Measurements from ENCODE around the gene THY1.

THY1 gene
- 0 to 0.09 (median 0) reads per million in 3 donors for total RNA-seq

DNA sequence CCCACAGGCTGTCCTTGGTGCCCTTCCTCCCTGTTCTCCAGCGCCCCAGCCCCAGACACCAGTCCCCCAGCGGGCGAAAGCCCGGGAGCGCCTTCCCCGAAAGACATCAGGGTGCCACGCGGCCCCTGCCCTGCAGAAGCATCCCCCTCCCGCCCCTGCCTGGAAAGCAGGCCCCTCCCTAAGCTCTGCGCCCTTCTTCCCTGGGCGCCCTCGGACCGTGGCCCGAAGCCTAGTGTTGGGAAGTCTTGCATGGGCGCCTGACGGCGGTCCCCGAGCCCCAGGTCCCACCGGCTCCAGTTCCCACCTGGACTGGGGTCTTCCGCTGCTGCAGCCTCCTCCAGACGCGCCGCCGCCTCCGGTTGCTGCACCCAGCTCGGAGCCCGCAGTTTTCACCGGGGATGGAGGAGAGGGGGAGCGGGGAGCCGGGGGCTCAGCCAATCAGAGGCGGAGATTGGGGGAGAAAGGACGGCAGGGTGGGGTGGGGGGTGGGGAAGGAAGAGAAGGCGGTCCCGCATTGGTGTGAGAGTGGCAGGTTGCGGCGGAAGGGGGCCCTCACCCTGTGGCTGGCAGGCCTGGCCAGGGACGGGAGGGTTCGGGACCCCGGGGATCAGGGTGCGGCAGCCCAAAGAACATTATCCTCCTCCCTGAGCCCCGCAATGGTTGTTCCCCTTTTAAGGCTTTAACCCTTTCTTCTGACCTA lies at the start of gene THY1:
THY1 (minus strand) TSS at position 364 of the 700 bp plus-strand sequence. CDS start 2,267 bp downstream, outside the sequence.
- no peak within 1 kb of the TSS for H3K27ac ChIP-seq (ENCODE audit: insufficient read depth, low read length, poor library complexity, severe bottlenecking)
- peak within 1 kb of the TSS; percentile 46 for H3K4me3 ChIP-seq (ENCODE audit: insufficient read depth, low read depth, low read length, poor library complexity, severe bottlenecking)
- no peaks in the 10 kb centered on the region for H3K9me3 ChIP-seq (ENCODE audit: control insufficient read depth, low read length)
- peaks cover 10% of the 10 kb centered on the region for H3K27me3 ChIP-seq (replicated peaks; ENCODE audit: control insufficient read depth, insufficient read depth, low read length, poor library complexity, severe bottlenecking)
- DNase-seq = no peak
- H3K4me1 ChIP-seq (ENCODE audit: control insufficient read depth, insufficient read depth, low read length, poor library complexity, severe bottlenecking) = peaks cover 21% of the 10 kb centered on the region
- no peaks in the 10 kb centered on the region for H3K36me3 ChIP-seq (ENCODE audit: control insufficient read depth, insufficient read depth, low read length)

DNA sequence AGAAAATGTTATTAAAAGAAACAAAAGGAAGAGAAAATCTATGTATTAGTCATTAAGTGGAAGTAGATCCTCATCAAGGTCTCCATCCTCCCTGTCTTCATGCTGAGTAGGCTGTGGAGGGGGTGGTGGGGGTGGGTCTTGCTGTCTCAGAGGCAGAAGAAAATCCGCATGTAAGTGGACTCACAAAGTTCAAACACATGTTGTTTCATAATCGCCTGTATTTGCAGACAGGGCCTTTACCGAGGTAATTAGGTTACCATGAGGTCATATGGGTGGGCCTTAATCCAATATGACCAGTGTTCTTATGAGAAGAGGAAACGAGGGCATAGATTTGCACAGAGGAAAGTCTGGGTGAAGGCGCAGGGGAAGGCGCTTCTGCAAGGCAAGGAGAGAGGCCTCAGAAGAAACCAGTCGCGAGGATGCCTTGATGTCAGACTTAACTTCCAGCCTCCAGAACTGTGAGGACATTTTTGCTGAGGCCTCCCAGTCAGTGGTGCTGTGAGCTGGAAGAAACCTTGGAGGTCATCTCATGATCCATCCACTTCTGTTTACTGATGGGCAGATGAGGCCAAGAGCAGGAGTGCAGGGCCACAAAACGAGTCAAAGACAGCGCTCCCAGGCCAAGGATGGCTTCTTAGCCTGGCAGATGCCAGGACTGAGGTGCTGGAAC lies 49.3 kb upstream of the THY1 start:
- no peaks in the 10 kb centered on the region for H3K9me3 ChIP-seq (ENCODE audit: control insufficient read depth, low read length)
- no peak for DNase-seq
- no peaks in the 10 kb centered on the region for H3K4me1 ChIP-seq (ENCODE audit: control insufficient read depth, insufficient read depth, low read length, poor library complexity, severe bottlenecking)
- H3K36me3 ChIP-seq (ENCODE audit: control insufficient read depth, insufficient read depth, low read length) = no peaks in the 10 kb centered on the region
- H3K4me3 ChIP-seq (ENCODE audit: insufficient read depth, low read depth, low read length, poor library complexity, severe bottlenecking) = no peak overlapping the region
- no peaks in the 10 kb centered on the region for H3K27me3 ChIP-seq (replicated peaks; ENCODE audit: control insufficient read depth, insufficient read depth, low read length, poor library complexity, severe bottlenecking)
- H3K27ac ChIP-seq (ENCODE audit: insufficient read depth, low read length, poor library complexity, severe bottlenecking) = no peak overlapping the region

DNA sequence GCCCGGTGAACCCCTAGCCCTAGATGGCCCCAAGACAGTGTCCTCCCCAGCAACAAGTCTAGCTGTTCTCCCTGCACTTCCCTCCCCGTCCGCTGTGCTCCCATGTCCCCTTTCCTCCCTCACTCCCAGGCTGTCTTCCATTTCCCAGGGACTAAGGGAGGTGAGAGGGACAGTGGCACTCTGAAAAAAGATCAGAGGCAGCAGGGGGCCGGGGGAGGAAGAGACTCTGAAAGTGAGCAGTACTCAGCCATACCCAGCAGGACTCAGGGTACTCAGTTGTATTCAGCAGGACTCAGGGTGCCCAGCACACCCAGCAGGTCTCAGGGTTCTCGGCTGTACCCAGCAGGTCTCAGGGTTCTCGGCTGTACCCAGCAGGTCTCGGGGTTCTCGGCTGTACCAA lies 48.4 kb upstream of the THY1 start:
- Histone ChIP-seq H3K9me3 (ENCODE audit: control insufficient read depth, low read length) (no peaks in the 10 kb centered on the region), H3K27me3 (replicated peaks; ENCODE audit: control insufficient read depth, insufficient read depth, low read length, poor library complexity, severe bottlenecking) (no peaks in the 10 kb centered on the region), H3K4me1 (ENCODE audit: control insufficient read depth, insufficient read depth, low read length, poor library complexity, severe bottlenecking) (no peaks in the 10 kb centered on the region), H3K36me3 (ENCODE audit: control insufficient read depth, insufficient read depth, low read length) (no peaks in the 10 kb centered on the region), H3K27ac (ENCODE audit: insufficient read depth, low read length, poor library complexity, severe bottlenecking) (no peak overlapping the region), H3K4me3 (ENCODE audit: insufficient read depth, low read depth, low read length, poor library complexity, severe bottlenecking) (no peak overlapping the region)
- DNase-seq = no peak

DNA sequence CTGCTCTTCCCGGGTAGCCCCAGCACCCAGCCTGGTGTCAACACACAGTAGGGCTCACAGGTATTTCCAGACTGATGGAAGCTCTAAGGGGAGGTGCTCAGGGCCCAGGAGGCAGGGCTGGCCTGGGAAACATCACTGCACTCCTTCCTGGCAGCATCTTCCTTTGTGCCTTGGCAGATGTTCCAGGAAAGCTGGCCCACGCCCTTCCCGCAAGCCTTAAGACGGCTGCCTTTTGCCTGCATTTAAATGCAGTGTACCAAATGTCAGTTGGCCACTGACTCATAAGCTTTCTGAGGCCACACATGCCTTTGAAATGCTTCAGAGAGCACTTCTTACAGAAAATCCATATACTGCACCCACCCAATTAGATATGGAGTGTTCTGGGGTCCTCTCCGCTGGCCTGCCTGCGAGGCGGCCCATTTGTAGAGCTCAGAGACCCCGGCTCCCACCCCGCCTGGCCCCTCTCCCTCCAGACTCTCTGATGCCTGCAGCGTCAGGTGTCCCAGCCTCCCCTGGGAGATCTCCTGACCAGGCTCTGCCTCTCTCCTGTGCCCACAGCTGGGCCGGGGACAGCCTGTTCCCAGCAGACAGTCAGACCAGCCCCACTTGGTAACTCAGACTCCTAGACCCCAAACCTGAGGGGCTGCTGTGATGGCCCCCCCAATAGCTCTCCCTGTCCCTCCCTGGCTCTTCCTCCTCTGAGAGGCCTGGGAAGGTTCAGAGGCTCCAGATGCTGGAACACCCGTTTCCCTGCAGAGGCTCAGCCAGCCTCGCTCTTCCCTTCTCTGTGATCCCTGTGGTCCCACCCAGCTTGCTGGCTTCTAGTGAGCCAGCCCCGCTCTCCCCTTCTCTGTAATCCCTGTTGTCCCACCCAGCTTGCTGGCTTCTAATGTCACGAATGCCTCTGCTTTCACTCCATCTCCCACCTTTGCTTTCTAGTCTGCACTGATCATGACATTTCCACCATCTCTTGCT lies 47.6 kb upstream of the THY1 start:
- no peaks in the 10 kb centered on the region for H3K4me1 ChIP-seq (ENCODE audit: control insufficient read depth, insufficient read depth, low read length, poor library complexity, severe bottlenecking)
- no peak overlapping the region for H3K4me3 ChIP-seq (ENCODE audit: insufficient read depth, low read depth, low read length, poor library complexity, severe bottlenecking)
- H3K9me3 ChIP-seq (ENCODE audit: control insufficient read depth, low read length) = no peaks in the 10 kb centered on the region
- no peak for DNase-seq
- H3K27ac ChIP-seq (ENCODE audit: insufficient read depth, low read length, poor library complexity, severe bottlenecking) = no peak overlapping the region
- H3K27me3 ChIP-seq (replicated peaks; ENCODE audit: control insufficient read depth, insufficient read depth, low read length, poor library complexity, severe bottlenecking) = no peaks in the 10 kb centered on the region
- H3K36me3 ChIP-seq (ENCODE audit: control insufficient read depth, insufficient read depth, low read length) = no peaks in the 10 kb centered on the region

DNA sequence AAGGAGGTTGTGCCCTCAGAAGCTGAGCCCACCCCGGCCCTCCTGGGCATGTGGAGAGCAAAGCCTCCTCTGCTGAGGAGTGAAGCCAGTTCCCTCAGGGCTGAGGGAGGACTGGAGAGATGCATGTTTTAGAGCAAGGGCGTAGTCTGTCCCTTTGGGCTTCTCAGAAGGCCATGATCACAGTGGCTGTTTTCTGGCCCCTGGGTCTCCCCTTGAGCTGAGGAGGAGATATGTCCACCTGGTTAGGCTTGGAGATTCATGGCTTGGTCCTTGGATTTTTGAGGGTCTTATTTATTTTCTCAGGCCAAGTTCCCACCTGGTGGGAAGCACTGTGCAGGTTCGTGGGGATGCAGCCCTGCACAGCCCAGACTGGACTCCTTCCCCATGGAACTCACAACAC lies 46.5 kb upstream of the THY1 start:
- Histone ChIP-seq H3K27me3 (replicated peaks; ENCODE audit: control insufficient read depth, insufficient read depth, low read length, poor library complexity, severe bottlenecking) (no peaks in the 10 kb centered on the region), H3K4me1 (ENCODE audit: control insufficient read depth, insufficient read depth, low read length, poor library complexity, severe bottlenecking) (no peaks in the 10 kb centered on the region), H3K27ac (ENCODE audit: insufficient read depth, low read length, poor library complexity, severe bottlenecking) (no peak overlapping the region), H3K4me3 (ENCODE audit: insufficient read depth, low read depth, low read length, poor library complexity, severe bottlenecking) (no peak overlapping the region), H3K9me3 (ENCODE audit: control insufficient read depth, low read length) (no peaks in the 10 kb centered on the region), H3K36me3 (ENCODE audit: control insufficient read depth, insufficient read depth, low read length) (no peaks in the 10 kb centered on the region)
- DNase-seq = no peak

DNA sequence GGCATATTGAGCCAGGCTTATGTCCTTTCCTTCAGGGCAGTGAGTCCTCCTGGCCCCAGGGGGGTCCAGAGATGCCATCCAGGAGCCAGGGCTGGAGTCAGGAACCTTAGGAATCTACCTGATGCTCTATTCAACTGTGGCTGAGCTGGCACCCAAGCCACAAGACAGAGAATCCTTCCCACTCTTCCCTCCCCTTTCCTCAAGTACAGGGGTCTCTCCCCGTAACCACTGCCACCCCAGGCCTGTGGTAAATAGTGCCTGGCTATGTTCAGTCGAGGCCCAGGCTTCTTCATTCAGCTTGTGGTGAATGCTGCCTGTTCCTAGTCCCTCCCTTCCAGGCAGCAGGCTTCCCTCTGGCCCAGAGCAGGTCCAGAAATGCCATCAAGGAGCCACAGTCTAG lies 45.5 kb upstream of the THY1 start:
- Histone ChIP-seq H3K27ac (ENCODE audit: insufficient read depth, low read length, poor library complexity, severe bottlenecking) (no peak overlapping the region), H3K9me3 (ENCODE audit: control insufficient read depth, low read length) (no peaks in the 10 kb centered on the region), H3K36me3 (ENCODE audit: control insufficient read depth, insufficient read depth, low read length) (no peaks in the 10 kb centered on the region), H3K27me3 (replicated peaks; ENCODE audit: control insufficient read depth, insufficient read depth, low read length, poor library complexity, severe bottlenecking) (no peaks in the 10 kb centered on the region), H3K4me3 (ENCODE audit: insufficient read depth, low read depth, low read length, poor library complexity, severe bottlenecking) (no peak overlapping the region), H3K4me1 (ENCODE audit: control insufficient read depth, insufficient read depth, low read length, poor library complexity, severe bottlenecking) (no peaks in the 10 kb centered on the region)
- DNase-seq = no peak

DNA sequence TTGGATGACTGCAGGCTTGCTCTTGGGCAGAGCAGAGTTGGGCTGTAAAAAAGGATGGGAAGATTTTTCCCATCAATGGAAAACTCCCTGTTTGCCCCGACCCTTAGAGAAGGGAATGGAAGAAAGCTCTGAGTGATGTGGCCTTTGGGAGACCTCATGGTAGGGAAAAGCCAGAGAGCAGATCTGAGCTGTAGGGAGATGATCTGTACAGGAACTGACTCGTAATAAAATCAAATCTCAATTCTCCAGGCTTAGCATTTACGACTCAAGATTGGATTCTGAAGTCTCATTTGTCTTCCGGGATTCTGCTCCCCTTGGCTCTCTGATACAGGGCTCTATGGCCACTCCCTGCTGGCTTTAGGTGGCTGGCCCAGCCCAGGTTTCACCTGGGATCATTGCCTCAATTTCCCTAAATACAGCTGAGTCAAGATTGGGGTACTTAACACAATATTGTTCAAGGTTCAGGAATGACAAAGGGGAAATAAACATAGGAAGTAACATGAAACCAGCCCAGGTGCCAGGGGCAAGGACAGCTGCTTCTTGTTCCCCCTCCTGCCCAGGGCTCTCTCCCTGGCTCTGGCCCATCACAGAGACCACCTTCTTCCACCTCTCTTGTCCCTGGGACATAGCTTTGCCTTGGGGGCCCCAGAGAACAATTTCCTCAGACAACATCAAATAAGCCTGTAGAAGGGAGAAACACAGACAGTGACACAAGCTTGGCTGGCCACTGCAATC lies 38.4 kb upstream of the THY1 start:
- Histone ChIP-seq H3K4me3 (ENCODE audit: insufficient read depth, low read depth, low read length, poor library complexity, severe bottlenecking) (no peak overlapping the region), H3K9me3 (ENCODE audit: control insufficient read depth, low read length) (no peaks in the 10 kb centered on the region), H3K27me3 (replicated peaks; ENCODE audit: control insufficient read depth, insufficient read depth, low read length, poor library complexity, severe bottlenecking) (no peaks in the 10 kb centered on the region), H3K4me1 (ENCODE audit: control insufficient read depth, insufficient read depth, low read length, poor library complexity, severe bottlenecking) (no peaks in the 10 kb centered on the region), H3K36me3 (ENCODE audit: control insufficient read depth, insufficient read depth, low read length) (no peaks in the 10 kb centered on the region), H3K27ac (ENCODE audit: insufficient read depth, low read length, poor library complexity, severe bottlenecking) (no peak overlapping the region)
- no peak for DNase-seq

DNA sequence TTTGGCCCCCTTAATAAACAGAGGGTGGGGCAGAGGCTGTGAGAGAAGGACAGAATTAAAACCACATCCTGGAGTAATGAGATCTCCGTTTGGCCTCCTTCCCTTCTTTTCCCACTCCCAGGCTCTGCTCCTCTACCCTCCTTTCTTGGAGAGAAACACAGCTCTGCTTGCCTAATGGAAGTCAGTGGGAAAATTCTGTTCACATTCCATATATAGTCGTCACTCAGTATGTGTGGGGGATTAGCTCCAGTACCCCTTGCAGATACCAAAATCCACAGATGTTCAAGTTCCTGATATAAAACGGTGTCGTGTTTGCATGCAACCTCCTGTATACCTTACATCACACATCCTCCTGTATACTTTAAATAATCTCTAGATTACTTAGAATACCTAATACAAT lies 37.6 kb upstream of the THY1 start:
- H3K27me3 ChIP-seq (replicated peaks; ENCODE audit: control insufficient read depth, insufficient read depth, low read length, poor library complexity, severe bottlenecking) = no peaks in the 10 kb centered on the region
- no peaks in the 10 kb centered on the region for H3K36me3 ChIP-seq (ENCODE audit: control insufficient read depth, insufficient read depth, low read length)
- no peaks in the 10 kb centered on the region for H3K4me1 ChIP-seq (ENCODE audit: control insufficient read depth, insufficient read depth, low read length, poor library complexity, severe bottlenecking)
- no peak for DNase-seq
- no peaks in the 10 kb centered on the region for H3K9me3 ChIP-seq (ENCODE audit: control insufficient read depth, low read length)
- H3K4me3 ChIP-seq (ENCODE audit: insufficient read depth, low read depth, low read length, poor library complexity, severe bottlenecking) = no peak overlapping the region
- no peak overlapping the region for H3K27ac ChIP-seq (ENCODE audit: insufficient read depth, low read length, poor library complexity, severe bottlenecking)

DNA sequence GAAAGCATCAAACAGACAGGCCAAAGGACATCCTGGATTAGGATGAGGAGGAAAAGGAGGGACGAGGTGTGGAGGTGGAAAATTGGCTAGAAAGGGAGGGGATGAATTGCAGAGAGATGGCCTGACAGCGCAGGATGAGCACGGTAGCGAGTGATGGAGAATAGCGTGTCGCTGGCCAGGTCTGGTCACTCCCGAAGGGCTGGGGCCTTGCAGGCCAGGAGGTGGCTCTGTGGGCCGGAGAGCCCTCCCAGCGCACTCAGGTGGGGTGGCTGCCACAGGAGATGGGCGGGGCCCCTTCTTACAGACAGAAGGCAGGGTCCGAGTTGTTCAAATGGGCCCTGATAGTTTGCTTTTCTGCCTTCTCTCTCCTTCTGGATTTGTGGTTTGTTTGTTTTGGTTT lies 37.1 kb upstream of the THY1 start:
- no peak for DNase-seq
- H3K4me3 ChIP-seq (ENCODE audit: insufficient read depth, low read depth, low read length, poor library complexity, severe bottlenecking) = no peak overlapping the region
- no peaks in the 10 kb centered on the region for H3K36me3 ChIP-seq (ENCODE audit: control insufficient read depth, insufficient read depth, low read length)
- no peak overlapping the region for H3K27ac ChIP-seq (ENCODE audit: insufficient read depth, low read length, poor library complexity, severe bottlenecking)
- no peaks in the 10 kb centered on the region for H3K4me1 ChIP-seq (ENCODE audit: control insufficient read depth, insufficient read depth, low read length, poor library complexity, severe bottlenecking)
- H3K27me3 ChIP-seq (replicated peaks; ENCODE audit: control insufficient read depth, insufficient read depth, low read length, poor library complexity, severe bottlenecking) = no peaks in the 10 kb centered on the region
- H3K9me3 ChIP-seq (ENCODE audit: control insufficient read depth, low read length) = no peaks in the 10 kb centered on the region

Measured in effector memory CD4-positive, alpha-beta T cell (primary cell).